Transverse colon (tissue), 4 donors: ENCODE measurements around the gene MYO7B. TPM values are rescaled to one million over a fixed set of nuclear protein-coding genes. Genes with fewer than 3 reads are reported as not detected.

Experiments used
- DNase-seq: peaks from one replicate; pipeline ENCODE4 v3.0.0-alpha.2; 2019
- H3K27ac ChIP-seq, 4 donors: fragments of 200-600 bp; sonication (generic); 2 replicates each; pipeline ENCODE4 v1.5.1; 2016 to 2018; ENCODE audit warnings: inconsistent platforms in 4 of 4
- H3K27me3 ChIP-seq: fragments of 200-600 bp; sonication (generic); 2 replicates; pipeline ENCODE4 v1.5.1; 2017; ENCODE audit warnings: inconsistent platforms
- H3K36me3 ChIP-seq, 4 donors: fragments of 200-600 bp; sonication (generic); 2 replicates each; pipeline ENCODE4 v1.5.1; 2017 to 2019; ENCODE audit warnings: inconsistent platforms in 4 of 4
- H3K4me1 ChIP-seq, 4 donors: fragments of 200-600 bp; sonication (generic); 2 replicates each; pipeline ENCODE4 v1.5.1; 2017 to 2020; ENCODE audit warnings: inconsistent platforms in 4 of 4
- H3K4me3 ChIP-seq, 4 donors: fragments of 200-600 bp; sonication (generic); 1 replicate in 1 of 4; 2 replicates in 3 of 4; pipeline versions ENCODE4 v1.5.1 to v1.6.1; 2017 to 2019; ENCODE audit warnings: inconsistent platforms in 4 of 4
- H3K9me3 ChIP-seq, 2 donors: fragments of 200-600 bp; sonication (generic); 2 replicates each; pipeline ENCODE4 v1.5.1; 2017 to 2019; ENCODE audit warnings: inconsistent platforms in 2 of 2
- EP300 ChIP-seq: sonication (generic); formaldehyde crosslinking; IDR thresholded peaks from one replicate; pipeline ENCODE4 v1.6.1; 2017; ENCODE audit warnings: antibody characterized with exemption, low read depth
- POLR2A ChIP-seq: fragments of 450-650 bp; IDR thresholded peaks from one replicate; pipeline ENCODE4 v1.6.1; 2016; ENCODE audit warnings: antibody characterized with exemption, mild to moderate bottlenecking, moderate library complexity
- POLR2AphosphoS5 ChIP-seq, 3 donors: sonication (generic); formaldehyde crosslinking; IDR thresholded peaks; one replicate each; pipeline ENCODE4 v1.6.1; 2016; ENCODE audit warnings: antibody characterized with exemption in 3 of 3
- WGBS, 2 donors: methylation state at CpG; one replicate each; pipeline ENCODE4 v1.1.5; 2018; ENCODE audit warnings: low coverage in 1 of 2; 5-methylcytosine and 5-hydroxymethylcytosine counted together
- in situ Hi-C, 4 donors: fragments of 200-750 bp; cut with MboI; loops; one replicate each; pipeline versions ENCODE4 v1.15.0 to v1.15.1; 2017; ENCODE audit warnings: low sequenced_read_pairs in 3 of 4, low pct_ligation_motif_present in 1 of 4, low pct_unique_long_range_greater_than_20kb in 1 of 4
- intact Hi-C: fragments of 100-400 bp; cut with DNase I; formaldehyde crosslinking; loops from one replicate; pipeline ENCODE4 v1.15.1; 2023; ENCODE audit warnings: low total_unique reads
- total RNA-seq, 4 donors: library from RNA; depleted of rRNA; stranded (reverse); fragments of >200 nt; gene quantifications; one replicate each; pipeline ENCODE4 v1.1.0, GENCODE V29; 2016
- TF ChIP-seq, protein P1 (sequence below), 5 experiments: fragments of 200-600 bp in 3 of 5; fragments of 450-650 bp in 2 of 5; sonication (generic) in 3 of 5; IDR thresholded peaks; 1 replicate in 2 of 5; 2 replicates in 3 of 5; pipeline ENCODE4 v1.5.1; 2016 to 2017; ENCODE audit warnings: antibody characterized with exemption in 5 of 5, inconsistent platforms in 3 of 5, mild to moderate bottlenecking in 2 of 5, moderate library complexity in 1 of 5

Gene MYO7B
- total RNA-seq, 4 donors from 2014 or later, result 242 to 637 (median 280) TPM

GRCh38 chr2:127590386-127591190 is 55.1 kb downstream of the MYO7B start:
- DNase-seq, result no peak
- intact Hi-C loops, result loop anchor here (5.0 kb wide), 1 partner anchor 102 kb away; no protein-coding TSS in a partner anchor
- H3K36me3 ChIP-seq, result no peaks in the 10 kb centered on the region
- 76 to 86% methylated on average over 3 to 8 of the region's 8 CpGs for WGBS, 2 donors
- no peak overlapping the region for H3K4me3 ChIP-seq
- H3K9me3 ChIP-seq, result no peaks in the 10 kb centered on the region
- TF ChIP-seq, protein P1, sequence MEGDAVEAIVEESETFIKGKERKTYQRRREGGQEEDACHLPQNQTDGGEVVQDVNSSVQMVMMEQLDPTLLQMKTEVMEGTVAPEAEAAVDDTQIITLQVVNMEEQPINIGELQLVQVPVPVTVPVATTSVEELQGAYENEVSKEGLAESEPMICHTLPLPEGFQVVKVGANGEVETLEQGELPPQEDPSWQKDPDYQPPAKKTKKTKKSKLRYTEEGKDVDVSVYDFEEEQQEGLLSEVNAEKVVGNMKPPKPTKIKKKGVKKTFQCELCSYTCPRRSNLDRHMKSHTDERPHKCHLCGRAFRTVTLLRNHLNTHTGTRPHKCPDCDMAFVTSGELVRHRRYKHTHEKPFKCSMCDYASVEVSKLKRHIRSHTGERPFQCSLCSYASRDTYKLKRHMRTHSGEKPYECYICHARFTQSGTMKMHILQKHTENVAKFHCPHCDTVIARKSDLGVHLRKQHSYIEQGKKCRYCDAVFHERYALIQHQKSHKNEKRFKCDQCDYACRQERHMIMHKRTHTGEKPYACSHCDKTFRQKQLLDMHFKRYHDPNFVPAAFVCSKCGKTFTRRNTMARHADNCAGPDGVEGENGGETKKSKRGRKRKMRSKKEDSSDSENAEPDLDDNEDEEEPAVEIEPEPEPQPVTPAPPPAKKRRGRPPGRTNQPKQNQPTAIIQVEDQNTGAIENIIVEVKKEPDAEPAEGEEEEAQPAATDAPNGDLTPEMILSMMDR (IDR thresholded peaks at IDR 0.05), result no peak
- TF ChIP-seq POLR2A (no peak), POLR2AphosphoS5 (IDR thresholded peaks at IDR 0.05) (no peak), EP300 (no peak)
- H3K27me3 ChIP-seq, result no peaks in the 10 kb centered on the region
- in situ Hi-C loops, result no loop called here
- H3K4me1 ChIP-seq, result no peaks in the 10 kb centered on the region
- no peak overlapping the region for H3K27ac ChIP-seq

GRCh38 chr2:127591221-127591923 is 55.9 kb downstream of the MYO7B start:
- WGBS, 2 donors, result 42 to 70% methylated on average over 2 to 7 of the region's 10 CpGs
- H3K9me3 ChIP-seq, result no peaks in the 10 kb centered on the region
- H3K4me1 ChIP-seq, result no peaks in the 10 kb centered on the region
- H3K36me3 ChIP-seq, result no peaks in the 10 kb centered on the region
- no peaks in the 10 kb centered on the region for H3K27me3 ChIP-seq
- peak; percentile 41 for DNase-seq
- H3K27ac ChIP-seq, result no peak overlapping the region
- TF ChIP-seq EP300 (no peak), POLR2A (no peak)
- TF ChIP-seq, protein P1 (IDR thresholded peaks at IDR 0.05), result peak; percentile 47 to 78 (median 63)
- in situ Hi-C loops, result no loop called here
- intact Hi-C loops, result loop anchor here (5.0 kb wide), 1 partner anchor 101 kb away; no protein-coding TSS in a partner anchor
- no peak overlapping the region for H3K4me3 ChIP-seq

GRCh38 chr2:127592761-127593227 is 57.3 kb downstream of the MYO7B start:
- no peak for DNase-seq
- intact Hi-C loops, result loop anchor here (5.0 kb wide), 1 partner anchor 100 kb away; no protein-coding TSS in a partner anchor
- Histone ChIP-seq H3K27ac (no peak overlapping the region), H3K27me3 (no peaks in the 10 kb centered on the region), H3K36me3 (no peaks in the 10 kb centered on the region), H3K4me3 (no peak overlapping the region), H3K9me3 (no peaks in the 10 kb centered on the region), H3K4me1 (no peaks in the 10 kb centered on the region)
- in situ Hi-C loops, result no loop called here
- no peak for TF ChIP-seq POLR2AphosphoS5 (IDR thresholded peaks at IDR 0.05)
- no peak for TF ChIP-seq EP300
- TF ChIP-seq, protein P1 (IDR thresholded peaks at IDR 0.05), result no peak
- no peak for TF ChIP-seq POLR2A
- WGBS, 2 donors, result 99% methylated on average over 35 of the region's 37 CpGs; no CpG with 5 or more reads in 1 of the 2 donors
